ENCODE results near the gene FILIP1. TPM values are rescaled to one million over a fixed set of nuclear protein-coding genes. Genes with fewer than 3 reads are reported as not detected.

The FILIP1 gene
- total RNA-seq, 3 donors from 2014 or later (not counting 1 experiment from before 2014, with no cell fraction given): not detected

DNA sequence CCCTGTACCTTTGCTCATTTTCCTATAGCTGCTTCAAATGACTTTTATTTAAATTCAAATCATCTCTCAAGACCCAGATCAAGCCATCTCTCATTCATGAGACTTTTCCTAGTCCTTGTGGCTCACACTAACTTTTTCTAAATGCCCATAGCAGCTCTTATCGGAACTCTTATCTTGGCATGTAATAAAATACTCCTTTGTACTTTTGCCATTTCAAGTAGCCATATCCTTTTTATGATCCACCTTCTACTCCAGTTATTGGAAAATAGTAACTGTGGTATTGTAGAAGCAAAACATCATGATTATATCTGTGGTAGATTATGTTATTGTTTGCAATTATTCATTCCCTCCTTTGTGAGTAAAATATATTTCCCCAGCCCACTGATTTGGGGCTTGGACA lies 37.6 kb upstream of the FILIP1 start:
- no peak overlapping the region for H3K27ac Mint-ChIP-seq
- H3K36me3 Mint-ChIP-seq: no peaks in the 10 kb centered on the region
- no peak overlapping the region for H3K4me3 ChIP-seq (ENCODE audit: low read length)
- TF ChIP-seq, protein P1, sequence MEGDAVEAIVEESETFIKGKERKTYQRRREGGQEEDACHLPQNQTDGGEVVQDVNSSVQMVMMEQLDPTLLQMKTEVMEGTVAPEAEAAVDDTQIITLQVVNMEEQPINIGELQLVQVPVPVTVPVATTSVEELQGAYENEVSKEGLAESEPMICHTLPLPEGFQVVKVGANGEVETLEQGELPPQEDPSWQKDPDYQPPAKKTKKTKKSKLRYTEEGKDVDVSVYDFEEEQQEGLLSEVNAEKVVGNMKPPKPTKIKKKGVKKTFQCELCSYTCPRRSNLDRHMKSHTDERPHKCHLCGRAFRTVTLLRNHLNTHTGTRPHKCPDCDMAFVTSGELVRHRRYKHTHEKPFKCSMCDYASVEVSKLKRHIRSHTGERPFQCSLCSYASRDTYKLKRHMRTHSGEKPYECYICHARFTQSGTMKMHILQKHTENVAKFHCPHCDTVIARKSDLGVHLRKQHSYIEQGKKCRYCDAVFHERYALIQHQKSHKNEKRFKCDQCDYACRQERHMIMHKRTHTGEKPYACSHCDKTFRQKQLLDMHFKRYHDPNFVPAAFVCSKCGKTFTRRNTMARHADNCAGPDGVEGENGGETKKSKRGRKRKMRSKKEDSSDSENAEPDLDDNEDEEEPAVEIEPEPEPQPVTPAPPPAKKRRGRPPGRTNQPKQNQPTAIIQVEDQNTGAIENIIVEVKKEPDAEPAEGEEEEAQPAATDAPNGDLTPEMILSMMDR (IDR thresholded peaks at IDR 0.05): no peak
- ATAC-seq: no peak
- H3K9me3 Mint-ChIP-seq: no peaks in the 10 kb centered on the region
- DNase-seq: no peak
- H3K4me3 Mint-ChIP-seq: no peak overlapping the region
- 80% methylated on average over 1 of the region's 1 CpG for WGBS (ENCODE audit: insufficient coverage)
- H3K27me3 ChIP-seq (ENCODE audit: control insufficient read depth, insufficient read depth, low read length): peaks cover 3% of the 10 kb centered on the region
- no peaks in the 10 kb centered on the region for H3K4me1 Mint-ChIP-seq
- intact Hi-C loops (cut with micrococcal nuclease): no loop called here
- H3K9me3 ChIP-seq (ENCODE audit: control insufficient read depth, insufficient read depth, low read length): no peaks in the 10 kb centered on the region
- H3K4me1 ChIP-seq (ENCODE audit: control insufficient read depth, insufficient read depth, low read length): no peaks in the 10 kb centered on the region
- no peak overlapping the region for H3K27ac ChIP-seq (ENCODE audit: low read length)
- H3K27me3 Mint-ChIP-seq (ENCODE audit: low read depth in 2 of 2): peaks cover 22 to 38% of the 10 kb centered on the region in 2 donors
- H3K36me3 ChIP-seq (ENCODE audit: control insufficient read depth, insufficient read depth, low read length): no peaks in the 10 kb centered on the region

DNA sequence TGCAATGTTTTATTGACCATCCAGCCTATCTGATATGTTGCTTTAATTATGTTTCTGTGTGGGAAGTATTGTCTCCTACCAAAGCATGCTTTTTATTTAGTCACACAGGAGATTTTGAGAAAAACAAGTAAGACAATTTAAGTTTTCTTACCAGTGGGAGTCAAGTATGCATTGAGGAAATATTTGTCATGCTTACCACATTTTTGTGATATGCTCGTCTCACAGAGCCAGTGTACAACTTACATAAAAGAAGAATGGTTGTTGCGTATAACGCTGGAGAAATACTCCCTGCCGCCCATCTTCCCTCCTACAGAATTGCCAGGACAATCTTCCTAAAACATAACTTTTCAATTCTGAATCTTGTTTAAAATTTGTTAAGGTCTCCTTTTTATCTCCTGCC lies 37.1 kb upstream of the FILIP1 start:
- Histone ChIP-seq H3K9me3 (ENCODE audit: control insufficient read depth, insufficient read depth, low read length) (no peaks in the 10 kb centered on the region), H3K27me3 (ENCODE audit: control insufficient read depth, insufficient read depth, low read length) (peaks cover 3% of the 10 kb centered on the region), H3K4me1 (ENCODE audit: control insufficient read depth, insufficient read depth, low read length) (no peaks in the 10 kb centered on the region), H3K27ac (ENCODE audit: low read length) (no peak overlapping the region), H3K36me3 (ENCODE audit: control insufficient read depth, insufficient read depth, low read length) (no peaks in the 10 kb centered on the region), H3K4me3 (ENCODE audit: low read length) (no peak overlapping the region)
- 90% methylated on average over 4 of the region's 4 CpGs for WGBS (ENCODE audit: insufficient coverage)
- Mint-ChIP-seq H3K4me3 (no peak overlapping the region), H3K27me3 (ENCODE audit: low read depth in 2 of 2) (peaks cover 22 to 38% of the 10 kb centered on the region in 2 donors), H3K36me3 (no peaks in the 10 kb centered on the region), H3K9me3 (no peaks in the 10 kb centered on the region), H3K4me1 (no peaks in the 10 kb centered on the region), H3K27ac (no peak overlapping the region)
- intact Hi-C loops (cut with micrococcal nuclease): no loop called here
- no peak for DNase-seq
- TF ChIP-seq, protein P1 (IDR thresholded peaks at IDR 0.05): no peak
- no peak for ATAC-seq

DNA sequence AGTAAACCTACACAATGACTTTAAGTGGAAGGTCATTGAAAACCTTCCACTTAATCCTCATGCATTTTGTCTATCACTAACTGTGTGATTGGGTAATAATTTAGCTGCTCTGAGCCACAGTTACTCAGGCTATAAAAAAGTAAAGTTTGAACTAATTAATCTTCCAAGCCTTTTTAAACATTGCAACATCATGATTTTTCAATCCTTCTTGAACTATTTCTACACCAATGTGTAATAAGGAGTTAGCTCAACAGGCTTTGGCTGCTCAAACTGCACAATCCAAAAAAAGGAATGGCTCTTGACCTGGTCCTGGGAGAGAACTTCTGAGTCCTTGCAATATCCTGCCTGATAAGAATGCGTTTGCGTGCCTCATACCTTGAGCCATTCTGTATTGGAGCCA lies 34.8 kb upstream of the FILIP1 start:
- Histone ChIP-seq H3K4me3 (ENCODE audit: low read length) (no peak overlapping the region), H3K36me3 (ENCODE audit: control insufficient read depth, insufficient read depth, low read length) (no peaks in the 10 kb centered on the region), H3K4me1 (ENCODE audit: control insufficient read depth, insufficient read depth, low read length) (no peaks in the 10 kb centered on the region), H3K27me3 (ENCODE audit: control insufficient read depth, insufficient read depth, low read length) (peaks cover 3% of the 10 kb centered on the region), H3K9me3 (ENCODE audit: control insufficient read depth, insufficient read depth, low read length) (no peaks in the 10 kb centered on the region), H3K27ac (ENCODE audit: low read length) (no peak overlapping the region)
- WGBS (ENCODE audit: insufficient coverage): 88% methylated on average over 2 of the region's 2 CpGs
- no peaks in the 10 kb centered on the region for H3K4me1 Mint-ChIP-seq
- peaks cover 13 to 38% of the 10 kb centered on the region in 2 donors for H3K27me3 Mint-ChIP-seq (ENCODE audit: low read depth in 2 of 2)
- ATAC-seq: no peak
- no peak overlapping the region for H3K4me3 Mint-ChIP-seq
- no peak for DNase-seq
- intact Hi-C loops (cut with micrococcal nuclease): loop anchor here (10.0 kb wide), 2 partner anchors 234 to 1784 kb away; no protein-coding TSS in a partner anchor
- H3K27ac Mint-ChIP-seq: no peak overlapping the region
- no peaks in the 10 kb centered on the region for H3K9me3 Mint-ChIP-seq
- H3K36me3 Mint-ChIP-seq: no peaks in the 10 kb centered on the region
- TF ChIP-seq, protein P1 (IDR thresholded peaks at IDR 0.05): no peak

GRCh38 chr6:75526502-75527127 lies 33.0 kb upstream of the FILIP1 start:
- peaks cover 14 to 21% of the 10 kb centered on the region in 2 donors for H3K27me3 Mint-ChIP-seq (ENCODE audit: low read depth in 2 of 2)
- peaks cover 3% of the 10 kb centered on the region for H3K27me3 ChIP-seq (ENCODE audit: control insufficient read depth, insufficient read depth, low read length)
- H3K4me3 Mint-ChIP-seq: no peak overlapping the region
- H3K9me3 Mint-ChIP-seq: no peaks in the 10 kb centered on the region
- H3K4me1 Mint-ChIP-seq: no peaks in the 10 kb centered on the region
- H3K4me3 ChIP-seq (ENCODE audit: low read length): no peak overlapping the region
- WGBS (ENCODE audit: insufficient coverage): 8% methylated on average over 3 of the region's 4 CpGs
- intact Hi-C loops (cut with micrococcal nuclease): loop anchor here (1.0 to 10.0 kb wide), 3 partner anchors 232 to 1782 kb away; no protein-coding TSS in a partner anchor
- H3K36me3 ChIP-seq (ENCODE audit: control insufficient read depth, insufficient read depth, low read length): no peaks in the 10 kb centered on the region
- no peaks in the 10 kb centered on the region for H3K36me3 Mint-ChIP-seq
- no peak overlapping the region for H3K27ac Mint-ChIP-seq
- peak; percentile 70 to 84 (median 75) for ATAC-seq
- H3K9me3 ChIP-seq (ENCODE audit: control insufficient read depth, insufficient read depth, low read length): no peaks in the 10 kb centered on the region
- DNase-seq: peak in 1 of 2 donors; percentile 79
- TF ChIP-seq, protein P1 (IDR thresholded peaks at IDR 0.05): peak; percentile 54
- H3K4me1 ChIP-seq (ENCODE audit: control insufficient read depth, insufficient read depth, low read length): no peaks in the 10 kb centered on the region
- H3K27ac ChIP-seq (ENCODE audit: low read length): no peak overlapping the region
